ENCODE results near the gene KLHL4.

KLHL4 gene

GRCh38 chrX:87518504-87518903, 902 bp downstream of the KLHL4 start:
- TF ChIP-seq CTCF (IDR thresholded peaks at IDR 0.05; ENCODE audit: control extremely low read depth, extremely low read depth, low read depth, missing control alignments) = no peak
- CTCF ChIA-PET = no interaction called here
- POLR2A ChIA-PET = no interaction called here
- DNase-seq (ENCODE audit: extremely low spot score) = no peak

GRCh38 chrX:87525771-87526229, 8.2 kb downstream of the KLHL4 start:
- TF ChIP-seq CTCF (IDR thresholded peaks at IDR 0.05; ENCODE audit: control extremely low read depth, extremely low read depth, low read depth, missing control alignments) = no peak
- DNase-seq (ENCODE audit: extremely low spot score) = no peak
- POLR2A ChIA-PET = no interaction called here
- CTCF ChIA-PET = no interaction called here

GRCh38 chrX:87526281-87526680, 8.7 kb downstream of the KLHL4 start:
- no peak for TF ChIP-seq CTCF (IDR thresholded peaks at IDR 0.05; ENCODE audit: control extremely low read depth, extremely low read depth, low read depth, missing control alignments)
- ChIA-PET POLR2A (no interaction called here), CTCF (no interaction called here)
- DNase-seq (ENCODE audit: extremely low spot score) = no peak

GRCh38 chrX:87528487-87528886, 10.9 kb downstream of the KLHL4 start:
- ChIA-PET CTCF (no interaction called here), POLR2A (no interaction called here)
- no peak for DNase-seq (ENCODE audit: extremely low spot score)
- no peak for TF ChIP-seq CTCF (IDR thresholded peaks at IDR 0.05; ENCODE audit: control extremely low read depth, extremely low read depth, low read depth, missing control alignments)

- ChIA-PET CTCF (no interaction called here), POLR2A (no interaction called here)
- no peak for DNase-seq (ENCODE audit: extremely low spot score)
- TF ChIP-seq CTCF (IDR thresholded peaks at IDR 0.05; ENCODE audit: control extremely low read depth, extremely low read depth, low read depth, missing control alignments) = no peak
Observed at GRCh38 chrX:87571964-87572363, 54.4 kb downstream of the KLHL4 start.

- no peak for DNase-seq (ENCODE audit: extremely low spot score)
- ChIA-PET CTCF (no interaction called here), POLR2A (no interaction called here)
- TF ChIP-seq CTCF (IDR thresholded peaks at IDR 0.05; ENCODE audit: control extremely low read depth, extremely low read depth, low read depth, missing control alignments) = no peak
Observed at GRCh38 chrX:87572901-87573300, 55.3 kb downstream of the KLHL4 start.

GRCh38 chrX:87578978-87579377, 61.4 kb downstream of the KLHL4 start:
- POLR2A ChIA-PET = no interaction called here
- CTCF ChIA-PET = no interaction called here
- no peak for TF ChIP-seq CTCF (IDR thresholded peaks at IDR 0.05; ENCODE audit: control extremely low read depth, extremely low read depth, low read depth, missing control alignments)
- no peak for DNase-seq (ENCODE audit: extremely low spot score)
